Activated CD8-positive, alpha-beta memory T cell treated with anti-CD3 and anti-CD28 coated beads for 48 hours (primary cell): Measurements from ENCODE around the gene OPRM1.

Experiments used
- DNase-seq, 3 experiments: peaks; one replicate each; pipeline ENCODE4 v3.0.0-alpha.2; 2020; ENCODE audit warnings: low read depth in 2 of 3, low spot score in 2 of 3

The OPRM1 gene

GRCh38 chr6:154080461-154081189 is 41.6 kb downstream of the OPRM1 start:
- DNase-seq, result no peak

GRCh38 chr6:154086510-154086909 is 47.5 kb downstream of the OPRM1 start:
- DNase-seq, result no peak

DNA sequence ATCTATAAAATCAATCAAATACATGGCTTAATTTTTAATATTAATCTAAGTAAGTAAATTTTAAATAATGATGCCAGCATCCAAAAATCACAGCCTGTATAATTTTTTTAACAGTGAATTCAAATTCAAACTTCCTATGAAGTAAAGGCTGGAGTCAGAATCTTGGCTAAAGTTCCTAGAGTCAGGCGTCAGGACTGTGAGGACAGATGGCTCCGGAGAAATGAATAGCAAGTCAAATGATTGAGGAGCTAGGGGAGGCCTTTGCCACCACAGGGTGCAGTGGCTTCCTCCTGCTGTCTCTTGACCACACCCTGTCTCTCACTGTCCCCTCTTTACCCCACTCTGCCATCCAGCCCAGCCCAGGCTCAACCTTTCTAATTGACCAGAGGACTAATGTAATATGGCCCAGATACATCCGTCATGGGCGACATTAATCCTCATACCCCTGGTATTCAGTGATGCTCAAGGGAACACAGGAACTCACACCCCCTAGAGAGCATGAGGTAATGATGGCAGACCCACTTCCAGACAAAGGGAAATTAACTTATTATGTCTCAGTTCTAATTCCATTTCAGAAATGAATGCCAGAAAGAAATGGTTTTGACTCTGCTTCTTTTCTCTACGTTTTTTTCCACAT is 53.4 kb downstream of the OPRM1 start:
- no peak for DNase-seq

DNA sequence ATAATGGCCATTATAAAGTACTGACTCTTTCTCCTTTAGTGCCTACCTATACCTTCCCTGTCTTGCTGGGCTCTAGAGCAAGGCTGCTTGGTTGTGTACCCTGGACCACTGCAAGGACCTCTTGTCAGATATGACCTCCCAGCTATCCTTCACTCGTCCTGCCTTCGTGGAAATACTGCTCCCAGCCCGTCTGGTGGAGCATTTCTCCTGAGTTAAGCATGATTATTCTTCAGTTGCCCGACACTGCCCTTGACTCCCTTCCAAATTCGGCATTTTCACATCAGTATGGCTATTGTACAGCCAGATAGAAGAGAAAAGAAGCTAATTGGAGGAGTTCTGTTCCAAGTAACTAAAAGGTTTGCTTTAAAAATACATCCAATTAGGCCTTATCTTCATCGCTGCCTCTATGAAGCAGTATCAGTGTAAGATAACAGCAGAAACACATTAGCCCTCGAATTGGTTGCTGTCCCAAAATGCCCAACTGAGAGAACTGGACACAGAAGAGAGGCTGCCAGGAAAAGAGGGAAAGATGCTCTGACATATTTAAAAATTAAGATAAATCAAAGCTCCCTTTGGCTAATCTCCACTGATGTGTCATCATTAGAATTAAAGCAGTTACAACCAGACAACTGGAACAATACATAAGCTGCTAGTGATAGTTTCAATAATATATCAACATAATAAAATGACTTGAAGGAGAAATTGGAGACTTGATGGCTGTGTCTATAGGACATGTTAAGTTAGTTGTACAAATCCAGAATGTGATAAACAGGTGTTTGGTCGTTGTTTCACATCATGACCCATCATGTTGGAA is 54.4 kb downstream of the OPRM1 start:
- DNase-seq, result no peak

DNA sequence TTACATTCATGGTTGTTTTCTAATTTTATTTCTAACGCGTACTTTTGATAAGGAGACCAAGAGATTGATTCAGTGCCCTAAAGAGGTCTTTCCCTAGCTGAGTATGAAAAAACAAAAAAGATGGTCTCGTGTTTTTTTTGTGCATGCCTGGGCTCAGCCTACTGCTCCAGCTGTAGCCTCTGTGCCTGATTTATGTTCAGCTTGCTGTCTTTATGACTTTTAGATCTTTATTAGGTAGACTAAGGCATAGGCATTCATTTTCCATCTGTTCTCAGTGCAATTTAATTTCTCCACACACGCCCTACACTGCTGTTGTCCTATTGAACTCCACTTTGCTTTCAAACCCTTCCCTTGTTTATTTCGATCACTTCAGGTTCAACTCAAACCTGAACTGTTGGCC is 56.5 kb downstream of the OPRM1 start:
- no peak for DNase-seq

- DNase-seq, result no peak
Observed at GRCh38 chr6:154096316-154096715, 57.3 kb downstream of the OPRM1 start.

DNA sequence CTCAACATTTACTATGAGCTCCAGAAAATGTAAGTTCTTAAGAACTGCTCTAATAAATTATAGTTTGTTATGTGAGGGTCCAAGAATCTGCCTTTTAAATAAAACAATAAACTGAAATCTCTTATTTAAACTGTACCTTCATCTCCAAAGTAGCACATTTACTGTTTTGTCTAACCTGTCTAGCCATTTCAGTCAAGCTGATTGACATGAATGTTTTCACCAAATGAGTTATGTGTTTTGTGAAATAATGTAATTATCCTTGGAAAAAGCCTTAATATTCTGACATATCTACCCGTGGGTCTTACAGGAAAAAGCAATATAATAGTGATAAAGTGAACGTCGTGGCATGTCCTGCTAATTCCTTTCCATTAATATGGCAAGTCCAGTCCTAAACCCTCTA is 57.8 kb downstream of the OPRM1 start:
- no peak for DNase-seq

GRCh38 chr6:154099211-154099610 is 60.2 kb downstream of the OPRM1 start:
- DNase-seq, result no peak

- DNase-seq, result no peak
Observed at GRCh38 chr6:154106251-154106650, 67.2 kb downstream of the OPRM1 start.

DNA sequence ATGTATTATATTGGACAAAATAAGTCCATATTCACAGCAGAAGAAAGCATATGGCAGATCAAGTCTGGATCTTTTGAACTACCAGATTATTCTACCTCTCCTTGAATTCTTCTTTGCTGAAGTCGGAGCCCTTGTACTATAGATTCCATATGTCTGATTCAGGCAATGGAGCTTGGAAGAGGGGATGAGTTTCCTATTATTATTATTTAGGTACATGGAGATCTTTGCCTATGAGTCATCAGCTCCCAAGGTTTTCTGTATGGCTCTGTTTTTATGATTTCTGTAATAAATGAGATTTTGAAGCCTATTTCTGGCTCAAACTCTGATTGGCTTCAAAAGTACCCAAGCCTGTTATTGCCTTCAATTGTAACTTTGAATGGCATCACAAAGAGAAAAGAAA is 72.0 kb downstream of the OPRM1 start:
- DNase-seq, result no peak

DNA sequence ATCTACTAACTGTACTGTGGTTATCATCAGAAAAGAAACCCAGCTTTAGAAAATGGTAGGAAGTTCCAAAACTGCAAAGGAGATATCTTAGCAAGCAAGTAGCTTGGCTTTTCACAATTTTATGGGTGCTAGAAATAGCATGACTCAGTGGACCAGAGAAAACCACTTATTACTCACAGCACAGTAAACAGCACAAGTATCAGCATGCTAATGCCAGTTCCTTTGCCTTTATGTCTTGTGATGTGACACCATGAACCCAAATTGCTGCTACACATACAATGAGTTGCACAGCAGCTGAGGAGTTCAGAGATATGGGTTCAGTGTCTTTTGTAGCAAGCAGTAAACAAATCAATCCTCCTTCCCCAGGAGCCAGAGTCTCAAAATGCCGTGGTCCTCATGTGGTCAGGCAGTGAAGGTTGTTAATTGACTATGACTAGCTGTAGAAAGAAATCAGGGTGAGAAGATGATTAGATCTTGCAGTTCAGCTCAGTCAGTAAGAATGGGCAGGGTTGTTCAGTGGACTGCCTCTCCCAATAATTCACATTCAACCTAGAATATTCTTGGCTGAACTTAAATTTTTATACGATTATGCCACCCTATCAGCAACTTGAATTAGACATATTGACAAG is 73.3 kb downstream of the OPRM1 start:
- DNase-seq, result no peak

- DNase-seq, result no peak
Observed at GRCh38 chr6:154113392-154113791, 74.4 kb downstream of the OPRM1 start.

GRCh38 chr6:154117485-154117884 is 78.4 kb downstream of the OPRM1 start:
- DNase-seq, result no peak

- no peak for DNase-seq
Observed at GRCh38 chr6:154122195-154122925, 83.3 kb downstream of the OPRM1 start.

DNA sequence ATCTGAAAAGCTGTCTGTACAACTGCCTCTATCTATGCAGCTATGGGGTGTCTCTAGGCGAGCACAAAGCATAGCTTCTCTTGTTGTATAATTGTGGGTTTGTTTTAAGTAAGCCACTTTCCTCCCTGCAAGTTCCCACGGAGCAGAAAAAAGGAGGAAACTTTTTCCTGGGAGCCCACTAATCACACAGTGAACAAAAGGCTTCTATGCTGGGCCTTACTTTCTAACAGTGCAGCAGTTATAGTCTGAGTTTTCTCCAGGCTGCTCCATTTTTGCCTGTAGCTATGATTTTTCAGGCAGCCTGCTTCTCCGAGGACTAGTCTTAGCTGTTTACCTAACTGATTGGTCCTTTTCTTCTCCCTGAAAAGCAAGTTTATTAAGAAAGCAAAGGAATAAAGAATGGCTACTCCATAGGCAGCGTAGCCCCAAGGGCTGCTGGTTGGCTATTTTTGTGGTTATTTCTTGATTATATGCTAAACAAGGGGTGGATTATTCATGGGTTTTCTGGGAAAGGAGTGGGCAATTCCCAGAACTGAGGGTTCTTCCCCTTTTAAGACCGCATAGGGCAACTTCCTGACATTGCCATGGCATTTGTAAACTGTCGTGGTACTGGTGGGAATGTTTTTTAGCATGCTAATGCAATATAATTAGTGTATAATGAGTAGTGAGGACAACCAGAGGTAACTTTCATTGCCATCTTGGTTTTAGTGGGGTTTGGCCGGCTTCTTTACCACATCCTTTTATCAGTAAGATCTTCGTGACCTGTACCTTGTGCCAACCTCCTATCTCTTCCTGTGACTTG is 84.3 kb downstream of the OPRM1 start:
- no peak for DNase-seq

- no peak for DNase-seq
Observed at GRCh38 chr6:154125421-154125820, 86.4 kb downstream of the OPRM1 start.

DNA sequence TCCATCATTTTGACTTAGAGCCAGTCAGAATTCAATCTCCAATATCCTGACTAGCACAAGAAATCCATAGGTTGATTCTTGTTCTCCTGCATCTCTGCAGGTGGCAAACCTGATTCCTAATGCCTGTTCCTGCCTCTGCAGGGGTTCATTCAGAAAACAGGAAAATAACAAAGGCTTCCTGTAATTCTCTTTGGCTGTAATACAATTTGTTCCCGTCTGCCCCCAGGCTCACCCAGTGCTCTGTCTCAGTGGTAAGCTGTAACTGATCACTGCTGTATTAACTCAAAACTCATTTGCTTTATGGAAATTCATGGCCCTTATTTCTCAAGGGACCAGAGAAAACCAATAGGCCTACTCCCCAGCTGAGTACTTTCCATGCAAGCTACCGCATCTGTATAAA is 88.6 kb downstream of the OPRM1 start:
- no peak for DNase-seq

DNA sequence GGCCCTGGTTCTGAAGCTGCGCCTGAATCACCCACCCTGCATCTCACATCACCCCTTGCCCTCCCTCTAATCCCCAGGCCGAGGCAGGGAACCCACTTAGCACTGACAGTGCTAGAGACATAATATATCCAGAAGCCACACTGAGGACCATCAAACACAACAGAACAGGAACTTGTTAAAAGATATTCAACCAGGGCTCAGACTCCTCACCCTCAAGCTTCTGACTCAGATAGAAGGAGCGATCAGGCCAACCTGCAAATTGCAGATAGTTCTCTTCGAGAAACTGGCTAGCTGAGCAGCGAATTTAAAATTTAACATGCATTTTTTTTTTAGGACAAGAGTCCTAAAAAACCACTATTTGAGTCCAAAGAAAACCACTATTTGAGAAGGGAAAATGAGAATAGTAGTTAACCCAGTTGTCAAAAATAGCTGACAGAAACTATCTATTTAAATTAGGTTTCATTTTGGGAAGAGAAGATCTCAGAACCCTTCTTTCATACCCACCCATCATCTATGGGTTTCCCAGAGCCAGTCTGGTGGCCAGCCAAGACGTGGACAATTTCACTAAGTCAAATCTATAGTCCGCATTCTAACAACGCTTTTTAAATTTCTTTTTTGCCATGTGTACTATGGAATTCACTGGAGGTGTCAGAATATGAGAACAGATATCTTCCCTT is 95.6 kb downstream of the OPRM1 start:
- no peak for DNase-seq

- DNase-seq, result no peak
Observed at GRCh38 chr6:154138793-154139192, 99.8 kb downstream of the OPRM1 start.

DNA sequence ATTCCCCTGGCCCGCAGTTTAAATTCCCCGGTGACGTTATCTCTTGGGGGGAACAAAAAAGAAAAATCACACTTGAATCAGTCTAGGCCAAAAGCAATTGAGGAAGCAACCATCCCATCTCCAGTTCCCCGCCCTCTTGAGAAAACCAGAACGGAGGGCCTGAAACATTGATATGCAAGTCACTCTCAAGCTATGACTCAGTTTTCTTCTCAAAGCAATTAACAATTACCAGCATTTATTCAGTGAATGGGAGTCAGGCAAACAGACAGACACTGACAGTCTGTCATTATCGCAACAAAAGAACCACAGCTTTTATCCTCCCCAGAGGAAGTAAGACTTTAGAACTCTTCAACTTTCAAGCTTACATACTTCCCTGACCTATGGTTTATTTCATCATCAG is 100.9 kb downstream of the OPRM1 start:
- no peak for DNase-seq
